Epithelial cell of prostate (primary cell): Measurements from ENCODE around the gene SORL1.

Experiments used
- DNase-seq: peaks from one replicate; pipeline ENCODE4 v3.0.0-alpha.2; 2011; ENCODE audit warnings: low read depth, low spot score
- H3K27ac ChIP-seq: fragments of 450-650 bp; 2 replicates; pipeline ENCODE4 v1.5.1; 2017; ENCODE audit warnings: mild to moderate bottlenecking

Gene SORL1

GRCh38 chr11:121425828-121426227, 26.3 kb upstream of the SORL1 start:
- no peak for DNase-seq
- no peak overlapping the region for H3K27ac ChIP-seq

- no peak for DNase-seq
These were observed 25.4 kb upstream of the SORL1 start for GRCh38 chr11:121426476-121427399.

GRCh38 chr11:121427400-121427744, 24.7 kb upstream of the SORL1 start:
- no peak overlapping the region for H3K27ac ChIP-seq
- DNase-seq: no peak

More at GRCh38 chr11:121426476-121427399, 25.4 kb upstream of the SORL1 start:
- H3K27ac ChIP-seq: no peak overlapping the region

GRCh38 chr11:121429556-121429955, 22.6 kb upstream of the SORL1 start:
- no peak overlapping the region for H3K27ac ChIP-seq
- DNase-seq: no peak

- H3K27ac ChIP-seq: no peak overlapping the region
- no peak for DNase-seq
These were observed 20.1 kb upstream of the SORL1 start for GRCh38 chr11:121431820-121432526.

- no peak for DNase-seq
These were observed 17.0 kb upstream of the SORL1 start for GRCh38 chr11:121435132-121435531.

GRCh38 chr11:121435551-121436511, 16.3 kb upstream of the SORL1 start:
- no peak for DNase-seq
- H3K27ac ChIP-seq: no peak overlapping the region

More at GRCh38 chr11:121435132-121435531, 17.0 kb upstream of the SORL1 start:
- no peak overlapping the region for H3K27ac ChIP-seq

GRCh38 chr11:121437018-121437685, 15.0 kb upstream of the SORL1 start:
- DNase-seq: no peak
- H3K27ac ChIP-seq: no peak overlapping the region

- H3K27ac ChIP-seq: no peak overlapping the region
- DNase-seq: no peak
These were observed 14.4 kb upstream of the SORL1 start for GRCh38 chr11:121437686-121438078.

GRCh38 chr11:121439337-121439736, 12.8 kb upstream of the SORL1 start:
- DNase-seq: no peak
- no peak overlapping the region for H3K27ac ChIP-seq

GRCh38 chr11:121439759-121440158, 12.4 kb upstream of the SORL1 start:
- no peak overlapping the region for H3K27ac ChIP-seq
- no peak for DNase-seq

GRCh38 chr11:121441521-121441920, 10.6 kb upstream of the SORL1 start:
- DNase-seq: no peak
- no peak overlapping the region for H3K27ac ChIP-seq

- DNase-seq: no peak
- no peak overlapping the region for H3K27ac ChIP-seq
These were observed 8.3 kb upstream of the SORL1 start for GRCh38 chr11:121443688-121444275.

- DNase-seq: no peak
- no peak overlapping the region for H3K27ac ChIP-seq
These were observed 7.6 kb upstream of the SORL1 start for GRCh38 chr11:121444526-121444925.

- DNase-seq: no peak
- no peak overlapping the region for H3K27ac ChIP-seq
These were observed 6.9 kb upstream of the SORL1 start for GRCh38 chr11:121445071-121445768.

GRCh38 chr11:121446752-121447156, 5.4 kb upstream of the SORL1 start:
- DNase-seq: no peak
- H3K27ac ChIP-seq: no peak overlapping the region

- H3K27ac ChIP-seq: no peak overlapping the region
- DNase-seq: no peak
These were observed 4.1 kb upstream of the SORL1 start for GRCh38 chr11:121448011-121448410.

- H3K27ac ChIP-seq: no peak overlapping the region
- no peak for DNase-seq
These were observed 3.6 kb upstream of the SORL1 start for GRCh38 chr11:121448431-121448941.

- DNase-seq: no peak
These were observed 3.0 kb upstream of the SORL1 start for GRCh38 chr11:121449123-121449522.

More at GRCh38 chr11:121449123-121449522, 3.0 kb upstream of the SORL1 start:
- H3K27ac ChIP-seq: no peak overlapping the region
